ENCODE measurements around the gene HMGCS1. TPM values are rescaled to one million over a fixed set of nuclear protein-coding genes. Genes with fewer than 3 reads are reported as not detected.

HMGCS1 gene
- total RNA-seq (2022) = 205 and 211 TPM in 2 replicates
- Bru-seq, nascent RNA = percentile 99 among the genes with signal in this experiment
- BruChase-seq, experiment 1, labeled RNA remaining after a 2-hour chase = percentile 99 among the genes with signal in this experiment
- BruChase-seq, experiment 2, labeled RNA remaining after a 6-hour chase = percentile 99 among the genes with signal in this experiment
- long read RNA-seq, partial matches to known transcripts = 5 of 45 reads
- long read RNA-seq, other reads (novel, unspliced or antisense) = 33 of 45 reads

DNA sequence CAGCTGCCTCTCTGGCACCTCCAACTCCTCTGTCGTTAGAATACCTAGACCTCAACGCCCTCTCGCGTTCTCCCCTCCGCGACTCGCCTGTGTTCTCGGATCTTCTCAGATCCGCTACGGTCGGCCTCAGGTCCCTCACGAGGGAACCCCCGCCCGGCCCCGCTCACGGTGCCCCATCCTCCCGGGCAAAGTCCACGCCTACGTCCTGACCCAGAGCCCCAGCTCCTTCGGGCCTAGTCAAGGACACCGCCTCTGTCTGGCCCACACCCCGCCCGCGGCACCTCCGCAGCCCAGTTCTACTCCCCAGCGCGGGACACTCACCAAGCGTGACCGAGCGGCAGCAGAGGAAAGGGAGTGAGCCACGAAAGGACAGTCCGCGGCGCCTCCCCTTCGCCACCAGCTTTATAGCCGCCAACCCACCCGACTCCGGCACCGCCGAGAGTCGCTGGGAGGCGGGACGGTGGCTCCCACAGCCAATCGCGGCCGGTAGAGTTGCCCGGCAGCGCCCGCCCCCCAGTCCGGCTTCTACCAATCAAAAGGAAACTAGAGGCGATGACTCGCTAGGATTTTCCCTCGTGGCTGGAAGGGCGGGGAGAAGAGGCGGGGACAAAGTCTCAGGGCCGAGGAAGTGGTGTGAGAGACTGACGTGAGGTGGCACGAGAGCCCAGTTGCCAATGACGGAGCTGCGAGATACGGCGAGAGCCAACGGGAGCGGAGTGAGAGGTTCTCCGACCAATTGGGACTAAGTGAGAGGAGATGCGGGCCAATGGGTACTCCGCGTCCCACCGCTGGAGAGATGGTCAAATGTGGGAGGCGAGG lies at the start of gene HMGCS1:
Gene HMGCS1, minus strand, starts transcription at position 378 of the 819 bp plus-strand sequence. CDS start 14,447 bp downstream, outside the sequence.
- Histone ChIP-seq H3K36me3 (ENCODE audit: control insufficient read depth, insufficient read depth, low read length) (peaks cover 6% of the 10 kb centered on the region; the same call in 1 of the 2 replicates), H3K4me3 (ENCODE audit: low read depth, low read length) (peak within 1 kb of the TSS; percentile 56), H3K4me1 (peaks cover 49% of the 10 kb centered on the region), H3K27me3 (replicated peaks; ENCODE audit: control insufficient read depth, insufficient read depth, low read length) (no peaks in the 10 kb centered on the region), H3K9me3 (no peaks in the 10 kb centered on the region)
- Mint-ChIP-seq H3K4me1 (ENCODE audit: low read depth, unreplicated experiment) (peaks cover 34% of the 10 kb centered on the region), H3K9me3 (ENCODE audit: unreplicated experiment) (no peaks in the 10 kb centered on the region), H3K4me3 (ENCODE audit: unreplicated experiment) (peak within 1 kb of the TSS; percentile 99), H3K27ac (ENCODE audit: unreplicated experiment) (peak within 1 kb of the TSS; percentile 83), H3K36me3 (ENCODE audit: insufficient read depth, unreplicated experiment) (peaks cover 58% of the 10 kb centered on the region), H3K27me3 (ENCODE audit: insufficient read depth, unreplicated experiment) (no peaks in the 10 kb centered on the region)
- no TSS peak for BruUV-seq (replicated peaks)
- POLR2A ChIA-PET = interaction anchor here (0.6 to 2.3 kb wide), 12 partner anchors 17 to 202 kb away, joined by 3 to 24 read pairs (median 4); partner anchors contain the start of genes C5orf34, TMEM267 and ZNF131
- peak; percentile 99 to 100 for DNase-seq
- intact Hi-C loops (cut with micrococcal nuclease; ENCODE audit: unreplicated experiment) = loop anchor here (1.0 to 2.0 kb wide), 5 partner anchors 35 to 248 kb away; partner anchors contain the start of genes TMEM267 and ZNF131
- TF ChIP-seq, protein P1, sequence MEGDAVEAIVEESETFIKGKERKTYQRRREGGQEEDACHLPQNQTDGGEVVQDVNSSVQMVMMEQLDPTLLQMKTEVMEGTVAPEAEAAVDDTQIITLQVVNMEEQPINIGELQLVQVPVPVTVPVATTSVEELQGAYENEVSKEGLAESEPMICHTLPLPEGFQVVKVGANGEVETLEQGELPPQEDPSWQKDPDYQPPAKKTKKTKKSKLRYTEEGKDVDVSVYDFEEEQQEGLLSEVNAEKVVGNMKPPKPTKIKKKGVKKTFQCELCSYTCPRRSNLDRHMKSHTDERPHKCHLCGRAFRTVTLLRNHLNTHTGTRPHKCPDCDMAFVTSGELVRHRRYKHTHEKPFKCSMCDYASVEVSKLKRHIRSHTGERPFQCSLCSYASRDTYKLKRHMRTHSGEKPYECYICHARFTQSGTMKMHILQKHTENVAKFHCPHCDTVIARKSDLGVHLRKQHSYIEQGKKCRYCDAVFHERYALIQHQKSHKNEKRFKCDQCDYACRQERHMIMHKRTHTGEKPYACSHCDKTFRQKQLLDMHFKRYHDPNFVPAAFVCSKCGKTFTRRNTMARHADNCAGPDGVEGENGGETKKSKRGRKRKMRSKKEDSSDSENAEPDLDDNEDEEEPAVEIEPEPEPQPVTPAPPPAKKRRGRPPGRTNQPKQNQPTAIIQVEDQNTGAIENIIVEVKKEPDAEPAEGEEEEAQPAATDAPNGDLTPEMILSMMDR (IDR thresholded peaks at IDR 0.05; ENCODE audit: insufficient read depth in 1 of 2, low read depth in 1 of 2, low read length in 1 of 2, severe bottlenecking in 1 of 2, unreplicated experiment in 1 of 2) = no peak
- CTCF ChIA-PET = interaction anchor here (0.5 to 2.2 kb wide), 8 partner anchors 35 to 689 kb away, joined by 3 to 25 read pairs (median 4); partner anchors contain the start of gene TMEM267

DNA sequence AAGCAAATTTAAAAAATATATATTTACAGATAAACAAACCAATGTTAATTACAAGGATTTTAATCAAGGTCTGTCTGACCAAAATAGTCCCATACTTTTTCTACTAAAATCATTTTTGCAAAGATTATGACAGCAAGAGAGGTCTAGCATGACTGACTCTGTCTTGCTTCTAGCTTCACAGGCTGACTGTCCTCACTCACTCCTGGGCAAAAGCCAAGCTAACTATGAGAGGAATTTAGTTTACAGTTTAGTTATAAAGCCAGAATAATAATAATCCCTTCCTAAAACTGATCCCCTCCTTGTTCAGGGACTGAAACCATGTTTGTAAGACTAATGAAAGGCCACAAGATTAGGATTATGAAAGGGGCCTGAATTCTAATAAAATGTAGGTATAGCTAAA lies 45.5 kb upstream of the HMGCS1 start:
- BruUV-seq (replicated peaks) = no TSS peak
- no peak overlapping the region for H3K4me3 ChIP-seq (ENCODE audit: low read depth, low read length)
- intact Hi-C loops (cut with micrococcal nuclease; ENCODE audit: unreplicated experiment) = no loop called here
- Mint-ChIP-seq H3K9me3 (ENCODE audit: unreplicated experiment) (peaks cover 9% of the 10 kb centered on the region), H3K4me3 (ENCODE audit: unreplicated experiment) (no peak overlapping the region), H3K27ac (ENCODE audit: unreplicated experiment) (no peak overlapping the region), H3K27me3 (ENCODE audit: insufficient read depth, unreplicated experiment) (no peaks in the 10 kb centered on the region), H3K36me3 (ENCODE audit: insufficient read depth, unreplicated experiment) (no peaks in the 10 kb centered on the region), H3K4me1 (ENCODE audit: low read depth, unreplicated experiment) (no peaks in the 10 kb centered on the region)
- CTCF ChIA-PET = no interaction called here
- DNase-seq = no peak
- no peaks in the 10 kb centered on the region for H3K36me3 ChIP-seq (ENCODE audit: control insufficient read depth, insufficient read depth, low read length)
- TF ChIP-seq, protein P1 (IDR thresholded peaks at IDR 0.05; ENCODE audit: insufficient read depth in 1 of 2, low read depth in 1 of 2, low read length in 1 of 2, severe bottlenecking in 1 of 2, unreplicated experiment in 1 of 2) = no peak
- H3K4me1 ChIP-seq = 0 out of 2 replicates have a peak, but pooled peaks cover 3% of the 10 kb centered on the region
- POLR2A ChIA-PET = no interaction called here
- no peaks in the 10 kb centered on the region; the same call in 1 of the 2 replicates for H3K27me3 ChIP-seq (replicated peaks; ENCODE audit: control insufficient read depth, insufficient read depth, low read length)
- peaks cover 17% of the 10 kb centered on the region for H3K9me3 ChIP-seq

DNA sequence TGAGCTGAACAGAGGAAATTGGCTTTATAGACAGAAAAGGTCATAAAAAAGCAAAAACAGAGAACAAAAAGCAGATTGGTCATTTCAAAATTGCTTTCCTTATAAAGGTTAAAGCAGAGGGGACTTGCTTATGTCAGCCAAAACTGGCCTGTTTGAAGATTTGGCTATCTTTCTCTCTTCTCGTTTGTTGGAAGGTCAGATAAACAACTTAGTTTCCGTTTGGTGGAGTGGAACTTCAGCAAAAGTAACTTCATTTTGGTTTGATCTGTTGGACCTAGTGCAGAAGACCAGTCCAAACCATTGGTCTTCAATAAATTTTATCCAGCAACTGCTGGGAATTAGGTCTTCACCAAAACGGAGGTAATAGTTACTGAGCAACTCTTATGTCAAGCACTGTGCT lies 45.1 kb upstream of the HMGCS1 start:
- CTCF ChIA-PET = no interaction called here
- no peaks in the 10 kb centered on the region for H3K4me1 Mint-ChIP-seq (ENCODE audit: low read depth, unreplicated experiment)
- POLR2A ChIA-PET = no interaction called here

More for the DNA sequence above, 45.1 kb upstream of the HMGCS1 start:
- Histone ChIP-seq H3K27me3 (replicated peaks; ENCODE audit: control insufficient read depth, insufficient read depth, low read length) (no peaks in the 10 kb centered on the region; the same call in 1 of the 2 replicates), H3K4me3 (ENCODE audit: low read depth, low read length) (no peak overlapping the region), H3K36me3 (ENCODE audit: control insufficient read depth, insufficient read depth, low read length) (no peaks in the 10 kb centered on the region), H3K9me3 (peaks cover 17% of the 10 kb centered on the region), H3K4me1 (0 out of 2 replicates have a peak, but pooled peaks cover 4% of the 10 kb centered on the region)
- no peak overlapping the region for H3K4me3 Mint-ChIP-seq (ENCODE audit: unreplicated experiment)
- H3K27ac Mint-ChIP-seq (ENCODE audit: unreplicated experiment) = no peak overlapping the region
- intact Hi-C loops (cut with micrococcal nuclease; ENCODE audit: unreplicated experiment) = no loop called here
- BruUV-seq (replicated peaks) = no TSS peak
- no peak for DNase-seq
- H3K36me3 Mint-ChIP-seq (ENCODE audit: insufficient read depth, unreplicated experiment) = no peaks in the 10 kb centered on the region
- H3K9me3 Mint-ChIP-seq (ENCODE audit: unreplicated experiment) = peaks cover 9% of the 10 kb centered on the region
- no peaks in the 10 kb centered on the region for H3K27me3 Mint-ChIP-seq (ENCODE audit: insufficient read depth, unreplicated experiment)
- TF ChIP-seq, protein P1 (IDR thresholded peaks at IDR 0.05; ENCODE audit: insufficient read depth in 1 of 2, low read depth in 1 of 2, low read length in 1 of 2, severe bottlenecking in 1 of 2, unreplicated experiment in 1 of 2) = no peak
